Bronchial epithelial cell (primary cell): ENCODE results near the gene EPC2. TPM values are rescaled to one million over a fixed set of nuclear protein-coding genes. Genes with fewer than 3 reads are reported as not detected.

ENCODE experiments used
- DNase-seq: peaks from one replicate; pipeline ENCODE4 v3.0.0-alpha.2; 2010; ENCODE audit warnings: low read depth
- FAIRE-seq: peaks from 2 replicates; lab custom pipeline; 2011; peaks lifted over from hg19 to GRCh38; lab: Jason Lieb, UNC
- H3K27me3 ChIP-seq: 2 replicates; pipeline ENCODE4 v1.5.1; 2011; ENCODE audit warnings: low read length; ENCODE audit not compliant: control insufficient read depth, insufficient read depth
- H3K36me3 ChIP-seq: 2 replicates; pipeline ENCODE4 v1.5.1; 2011; ENCODE audit warnings: low read length; ENCODE audit not compliant: control insufficient read depth, insufficient read depth
- H3K4me3 ChIP-seq: 2 replicates; pipeline ENCODE4 v1.5.1; 2011; ENCODE audit warnings: mild to moderate bottlenecking, low read depth, low read length, control low read depth
- CTCF ChIP-seq: IDR thresholded peaks from 2 replicates; pipeline ENCODE4 v1.5.1; 2011; ENCODE audit warnings: mild to moderate bottlenecking, moderate library complexity, low read length, control low read depth, inconsistent platforms; ENCODE audit not compliant: insufficient read depth, severe bottlenecking
- total RNA-seq: library from RNA; depleted of rRNA; stranded (reverse); fragments of >200 nt; gene quantifications from 2 replicates; pipeline ENCODE4 v1.2.1, GENCODE V29; 2014

Gene EPC2
- total RNA-seq, 1 donor from 2014 or later: 10.8 TPM

- DNase-seq (no peak), FAIRE-seq (no peak)
- no peaks in the 10 kb centered on the region for H3K27me3 ChIP-seq
- TF ChIP-seq CTCF: no peak
- no peak overlapping the region for H3K4me3 ChIP-seq
- H3K36me3 ChIP-seq: no peaks in the 10 kb centered on the region
Observed at GRCh38 chr2:148719941-148720436, 75.4 kb downstream of the EPC2 start.

GRCh38 chr2:148720501-148721001, 76.0 kb downstream of the EPC2 start:
- DNase-seq: no peak

GRCh38 chr2:148721520-148721931, 77.0 kb downstream of the EPC2 start:
- H3K36me3 ChIP-seq: no peaks in the 10 kb centered on the region
- FAIRE-seq (no peak), DNase-seq (no peak)
- TF ChIP-seq CTCF: no peak
- no peaks in the 10 kb centered on the region for H3K27me3 ChIP-seq
- H3K4me3 ChIP-seq: no peak overlapping the region

More at GRCh38 chr2:148720501-148721001, 76.0 kb downstream of the EPC2 start:
- H3K27me3 ChIP-seq: no peaks in the 10 kb centered on the region
- FAIRE-seq: no peak
- no peaks in the 10 kb centered on the region for H3K36me3 ChIP-seq
- H3K4me3 ChIP-seq: no peak overlapping the region
- no peak for TF ChIP-seq CTCF

- no peaks in the 10 kb centered on the region for H3K36me3 ChIP-seq
- H3K4me3 ChIP-seq: no peak overlapping the region
- DNase-seq (no peak), FAIRE-seq (no peak)
- H3K27me3 ChIP-seq: no peaks in the 10 kb centered on the region
- no peak for TF ChIP-seq CTCF
Observed at GRCh38 chr2:148721991-148722777, 77.6 kb downstream of the EPC2 start.

- TF ChIP-seq CTCF: no peak
- DNase-seq (no peak), FAIRE-seq (no peak)
- H3K36me3 ChIP-seq: no peaks in the 10 kb centered on the region
- no peaks in the 10 kb centered on the region for H3K27me3 ChIP-seq
- no peak overlapping the region for H3K4me3 ChIP-seq
Observed at GRCh38 chr2:148725564-148725963, 81.0 kb downstream of the EPC2 start.
